Right lobe of liver (tissue), 4 donors: Measurements from ENCODE around the gene FLCN.

Experiments used
- POLR2A ChIP-seq: fragments of 450-650 bp; IDR thresholded peaks from one replicate; pipeline ENCODE4 v1.6.1; 2017; ENCODE audit warnings: antibody characterized with exemption, mild to moderate bottlenecking
- TF ChIP-seq, protein P1 (sequence below), 4 donors: fragments of 200-600 bp in 3 of 4; fragments of 450-650 bp in 1 of 4; IDR thresholded peaks; one replicate each; pipeline versions ENCODE4 v1.5.1 to v1.8.0; 2016 to 2022; ENCODE audit warnings: antibody characterized with exemption in 4 of 4, mild to moderate bottlenecking in 2 of 4
- donor health status: DM: no; HTN: no; CAD: no.
- donor health status: DM: no; HTN: no; CAD: no.
- donor health status: DM: no; HTN: yes; CAD: no.

DNA sequence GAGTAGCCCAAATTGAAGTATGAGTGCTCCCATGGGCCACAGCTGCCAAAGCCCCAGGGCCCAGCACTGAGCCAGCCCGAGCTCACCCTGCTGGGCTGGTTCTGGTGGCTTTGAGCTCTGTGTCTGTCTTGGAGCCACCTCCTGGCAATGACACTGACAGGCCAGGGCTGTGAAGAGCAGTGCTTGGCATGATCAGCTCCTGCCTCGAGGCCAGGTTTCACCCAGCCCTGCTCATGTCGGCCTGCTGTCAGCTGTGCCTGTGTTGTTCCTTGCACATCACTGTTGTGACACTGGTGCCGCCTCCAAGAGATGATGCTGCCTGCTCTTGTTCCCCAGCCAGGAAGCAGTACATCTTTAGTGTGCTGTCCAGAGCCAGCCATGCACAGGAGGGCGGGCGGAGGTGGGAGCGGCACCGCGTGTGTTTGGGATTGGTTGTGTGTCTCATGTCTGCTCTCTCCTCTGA lies 56.8 kb downstream of the FLCN start:
- TF ChIP-seq, protein P1, sequence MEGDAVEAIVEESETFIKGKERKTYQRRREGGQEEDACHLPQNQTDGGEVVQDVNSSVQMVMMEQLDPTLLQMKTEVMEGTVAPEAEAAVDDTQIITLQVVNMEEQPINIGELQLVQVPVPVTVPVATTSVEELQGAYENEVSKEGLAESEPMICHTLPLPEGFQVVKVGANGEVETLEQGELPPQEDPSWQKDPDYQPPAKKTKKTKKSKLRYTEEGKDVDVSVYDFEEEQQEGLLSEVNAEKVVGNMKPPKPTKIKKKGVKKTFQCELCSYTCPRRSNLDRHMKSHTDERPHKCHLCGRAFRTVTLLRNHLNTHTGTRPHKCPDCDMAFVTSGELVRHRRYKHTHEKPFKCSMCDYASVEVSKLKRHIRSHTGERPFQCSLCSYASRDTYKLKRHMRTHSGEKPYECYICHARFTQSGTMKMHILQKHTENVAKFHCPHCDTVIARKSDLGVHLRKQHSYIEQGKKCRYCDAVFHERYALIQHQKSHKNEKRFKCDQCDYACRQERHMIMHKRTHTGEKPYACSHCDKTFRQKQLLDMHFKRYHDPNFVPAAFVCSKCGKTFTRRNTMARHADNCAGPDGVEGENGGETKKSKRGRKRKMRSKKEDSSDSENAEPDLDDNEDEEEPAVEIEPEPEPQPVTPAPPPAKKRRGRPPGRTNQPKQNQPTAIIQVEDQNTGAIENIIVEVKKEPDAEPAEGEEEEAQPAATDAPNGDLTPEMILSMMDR (IDR thresholded peaks at IDR 0.05): no peak
- TF ChIP-seq POLR2A: no peak
